Transverse colon (tissue), 4 donors: ENCODE data around the gene KLHL17. TPM values are rescaled to one million over a fixed set of nuclear protein-coding genes. Genes with fewer than 3 reads are reported as not detected.

ENCODE experiments used
- DNase-seq: peaks from one replicate; pipeline ENCODE4 v3.0.0-alpha.2; 2019
- H3K27ac ChIP-seq, 4 donors: fragments of 200-600 bp; sonication (generic); 2 replicates each; pipeline ENCODE4 v1.5.1; 2016 to 2018; ENCODE audit warnings: inconsistent platforms in 4 of 4
- H3K27me3 ChIP-seq: fragments of 200-600 bp; sonication (generic); 2 replicates; pipeline ENCODE4 v1.5.1; 2017; ENCODE audit warnings: inconsistent platforms
- H3K36me3 ChIP-seq, 4 donors: fragments of 200-600 bp; sonication (generic); 2 replicates each; pipeline ENCODE4 v1.5.1; 2017 to 2019; ENCODE audit warnings: inconsistent platforms in 4 of 4
- H3K4me1 ChIP-seq, 4 donors: fragments of 200-600 bp; sonication (generic); 2 replicates each; pipeline ENCODE4 v1.5.1; 2017 to 2020; ENCODE audit warnings: inconsistent platforms in 4 of 4
- H3K4me3 ChIP-seq, 4 donors: fragments of 200-600 bp; sonication (generic); 1 replicate in 1 of 4; 2 replicates in 3 of 4; pipeline versions ENCODE4 v1.5.1 to v1.6.1; 2017 to 2019; ENCODE audit warnings: inconsistent platforms in 4 of 4
- H3K9me3 ChIP-seq, 2 donors: fragments of 200-600 bp; sonication (generic); 2 replicates each; pipeline ENCODE4 v1.5.1; 2017 to 2019; ENCODE audit warnings: inconsistent platforms in 2 of 2
- CTCF ChIP-seq, 5 experiments: fragments of 200-600 bp in 3 of 5; fragments of 450-650 bp in 2 of 5; sonication (generic) in 3 of 5; IDR thresholded peaks; 1 replicate in 2 of 5; 2 replicates in 3 of 5; pipeline ENCODE4 v1.5.1; 2016 to 2017; ENCODE audit warnings: antibody characterized with exemption in 5 of 5, inconsistent platforms in 3 of 5, mild to moderate bottlenecking in 2 of 5, moderate library complexity in 1 of 5
- EP300 ChIP-seq: sonication (generic); formaldehyde crosslinking; IDR thresholded peaks from one replicate; pipeline ENCODE4 v1.6.1; 2017; ENCODE audit warnings: antibody characterized with exemption, low read depth
- POLR2A ChIP-seq: fragments of 450-650 bp; IDR thresholded peaks from one replicate; pipeline ENCODE4 v1.6.1; 2016; ENCODE audit warnings: antibody characterized with exemption, mild to moderate bottlenecking, moderate library complexity
- POLR2AphosphoS5 ChIP-seq, 3 donors: sonication (generic); formaldehyde crosslinking; IDR thresholded peaks; one replicate each; pipeline ENCODE4 v1.6.1; 2016; ENCODE audit warnings: antibody characterized with exemption in 3 of 3
- WGBS, 2 donors: methylation state at CpG; one replicate each; pipeline ENCODE4 v1.1.5; 2018; ENCODE audit warnings: low coverage in 1 of 2; 5-methylcytosine and 5-hydroxymethylcytosine counted together
- in situ Hi-C, 4 donors: fragments of 200-750 bp; cut with MboI; loops; one replicate each; pipeline versions ENCODE4 v1.15.0 to v1.15.1; 2017; ENCODE audit warnings: low sequenced_read_pairs in 3 of 4, low pct_ligation_motif_present in 1 of 4, low pct_unique_long_range_greater_than_20kb in 1 of 4
- intact Hi-C: fragments of 100-400 bp; cut with DNase I; formaldehyde crosslinking; loops from one replicate; pipeline ENCODE4 v1.15.1; 2023; ENCODE audit warnings: low total_unique reads
- total RNA-seq, 4 donors: library from RNA; depleted of rRNA; stranded (reverse); fragments of >200 nt; gene quantifications; one replicate each; pipeline ENCODE4 v1.1.0, GENCODE V29; 2016

The KLHL17 gene
- total RNA-seq, 4 donors from 2014 or later, result 10.8 to 26.1 (median 11.4) TPM

- TF ChIP-seq POLR2A (no peak), CTCF (IDR thresholded peaks at IDR 0.05) (no peak), EP300 (no peak), POLR2AphosphoS5 (IDR thresholded peaks at IDR 0.05) (no peak)
- no peaks in the 10 kb centered on the region for H3K36me3 ChIP-seq
- no peak for DNase-seq
- in situ Hi-C loops (no loop called here), intact Hi-C loops (no loop called here)
- peaks cover 3 to 25% (median 10%) of the 10 kb centered on the region in 4 donors for H3K4me1 ChIP-seq
- 58% methylated on average over 28 of the region's 28 CpGs; no CpG with 5 or more reads in 1 of the 2 donors for WGBS, 2 donors
- peaks cover 99% of the 10 kb centered on the region for H3K27me3 ChIP-seq
- H3K9me3 ChIP-seq, result no peaks in the 10 kb centered on the region
- no peak overlapping the region for H3K4me3 ChIP-seq
- H3K27ac ChIP-seq, result no peak overlapping the region
Measured at GRCh38 chr1:915295-916172, 44.9 kb upstream of the KLHL17 start.

GRCh38 chr1:916173-917075 is 44.0 kb upstream of the KLHL17 start:
- TF ChIP-seq POLR2A, result no peak
- TF ChIP-seq POLR2AphosphoS5 (IDR thresholded peaks at IDR 0.05), result no peak
- no peak for TF ChIP-seq EP300
- WGBS, 2 donors, result 31% methylated on average over 31 of the region's 31 CpGs; no CpG with 5 or more reads in 1 of the 2 donors
- no peaks in the 10 kb centered on the region for H3K9me3 ChIP-seq
- H3K36me3 ChIP-seq, result no peaks in the 10 kb centered on the region
- no peak for DNase-seq
- no peak overlapping the region for H3K27ac ChIP-seq
- in situ Hi-C loops, result no loop called here
- intact Hi-C loops, result no loop called here
- H3K4me3 ChIP-seq, result no peak overlapping the region
- H3K27me3 ChIP-seq, result peaks cover 99% of the 10 kb centered on the region
- peaks cover 12 to 30% (median 19%) of the 10 kb centered on the region in 4 donors for H3K4me1 ChIP-seq

GRCh38 chr1:917076-917459 is 43.3 kb upstream of the KLHL17 start:
- Histone ChIP-seq H3K4me3 (no peak overlapping the region), H3K36me3 (no peaks in the 10 kb centered on the region), H3K27me3 (peaks cover 99% of the 10 kb centered on the region), H3K4me1 (peaks cover 12 to 34% (median 20%) of the 10 kb centered on the region in 4 donors), H3K9me3 (no peaks in the 10 kb centered on the region), H3K27ac (no peak overlapping the region)
- intact Hi-C loops, result no loop called here
- no peak for DNase-seq
- in situ Hi-C loops, result no loop called here
- WGBS, 2 donors, result 41% methylated on average over 7 of the region's 7 CpGs; no CpG with 5 or more reads in 1 of the 2 donors
- no peak for TF ChIP-seq CTCF (IDR thresholded peaks at IDR 0.05)

- H3K9me3 ChIP-seq, result no peaks in the 10 kb centered on the region
- no peak overlapping the region for H3K4me3 ChIP-seq
- peaks cover 99% of the 10 kb centered on the region for H3K27me3 ChIP-seq
- 20 to 57% methylated on average over 3 to 22 of the region's 22 CpGs for WGBS, 2 donors
- no peak for TF ChIP-seq POLR2AphosphoS5 (IDR thresholded peaks at IDR 0.05)
- no peak for TF ChIP-seq EP300
- no peak for TF ChIP-seq CTCF (IDR thresholded peaks at IDR 0.05)
- H3K4me1 ChIP-seq, result peaks cover 12 to 32% (median 20%) of the 10 kb centered on the region in 4 donors
- in situ Hi-C loops, result no loop called here
- DNase-seq, result no peak
- H3K36me3 ChIP-seq, result no peaks in the 10 kb centered on the region
- intact Hi-C loops, result no loop called here
- no peak overlapping the region for H3K27ac ChIP-seq
Measured at GRCh38 chr1:917466-918091, 42.8 kb upstream of the KLHL17 start.
